GM12892 (cell line): Measurements from ENCODE around the gene FBXO28.

Experiments used
- POLR2A ChIP-seq: IDR thresholded peaks from 2 replicates; pipeline ENCODE4 v1.6.1; 2011; ENCODE audit warnings: low read depth, low read length, control low read depth
- POLR2AphosphoS5 ChIP-seq: IDR thresholded peaks from 2 replicates; pipeline ENCODE4 v1.6.1; 2011; ENCODE audit warnings: low read depth, low read length, control low read depth
- TAF1 ChIP-seq: IDR thresholded peaks from 2 replicates; pipeline ENCODE4 v1.6.1; 2011; ENCODE audit warnings: low read depth, mild to moderate bottlenecking, control low read depth, low read length, borderline replicate concordance

DNA sequence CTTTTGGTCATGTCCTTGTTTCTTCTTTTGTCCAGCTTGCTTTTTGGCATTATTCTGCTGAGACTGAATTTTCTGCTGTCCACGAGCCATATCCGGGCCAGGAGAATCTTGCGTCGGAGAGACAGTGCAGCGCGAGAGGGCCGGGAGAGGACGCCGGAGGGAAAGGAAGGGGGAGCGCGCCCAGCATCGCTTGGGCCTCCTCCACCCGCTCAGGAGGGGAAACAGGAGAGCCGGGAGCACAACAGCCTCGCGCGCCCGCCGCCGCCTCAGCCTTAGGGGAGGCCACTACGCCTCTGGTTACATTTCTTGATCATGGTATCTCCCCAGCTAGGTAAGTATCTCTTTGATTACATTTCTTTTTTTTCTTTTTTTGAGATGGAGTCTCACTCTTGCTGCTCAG lies 61.7 kb downstream of the FBXO28 start:
- no peak for TF ChIP-seq POLR2A
- TF ChIP-seq POLR2AphosphoS5, result no peak
- TF ChIP-seq TAF1, result no peak
